Naive thymus-derived CD4-positive, alpha-beta T cell (primary cell): Measurements from ENCODE around the gene PLEKHH2. TPM values are rescaled to one million over a fixed set of nuclear protein-coding genes. Genes with fewer than 3 reads are reported as not detected.
"Not testable (repeated sequence)": the region's sequence is repeated elsewhere in the genome, so short reads cannot be mapped to it uniquely, and the experiment has no call there.

Experiments used
- ATAC-seq: fragments of 150-1000 bp; cut with Tn5 transposase; 2 replicates; pipeline ENCODE4 v1.10.0; 2021; ENCODE audit warnings: mild to moderate bottlenecking, moderate library complexity
- CTCF ChIA-PET: fragments of 350-600 bp; sonication (Branson Sonifier 250); formaldehyde crosslinking; loops from one replicate; lab custom pipeline; 2021; ENCODE audit warnings: antibody characterized with exemption; lab: Charles Lee
- POLR2A ChIA-PET: fragments of 350-600 bp; sonication (Branson Sonifier 250); formaldehyde crosslinking; loops from one replicate; lab custom pipeline; 2021; ENCODE audit warnings: antibody characterized with exemption, inconsistent platforms; lab: Charles Lee
- DNase-seq, 9 donors: peaks; one replicate each; pipeline versions ENCODE4 v3.0.0 to v3.0.0-alpha.2; 2020 to 2022; ENCODE audit warnings: mixed read lengths in 1 of 9
- H3K27ac ChIP-seq: one replicate; pipeline ENCODE4 v1.7.0; 2013; ENCODE audit warnings: mild to moderate bottlenecking, low read depth, low read length, moderate library complexity
- H3K27me3 ChIP-seq, 2 donors: one replicate each; pipeline ENCODE4 v1.7.0; 2013; ENCODE audit warnings: low read length in 2 of 2, mild to moderate bottlenecking in 2 of 2, moderate library complexity in 2 of 2; ENCODE audit not compliant: control insufficient read depth in 2 of 2, insufficient read depth in 2 of 2
- H3K36me3 ChIP-seq, 3 experiments: 1 replicate in 2 of 3; 2 replicates in 1 of 3; pipeline ENCODE4 v1.7.0; 2013; ENCODE audit warnings: low read length in 3 of 3, mild to moderate bottlenecking in 3 of 3, moderate library complexity in 1 of 3; ENCODE audit not compliant: insufficient read depth in 3 of 3, control insufficient read depth in 2 of 3
- H3K4me1 ChIP-seq, 2 donors: one replicate each; pipeline ENCODE4 v1.7.0; 2013; ENCODE audit warnings: low read length in 2 of 2, mild to moderate bottlenecking in 2 of 2, moderate library complexity in 1 of 2; ENCODE audit not compliant: control insufficient read depth in 2 of 2, insufficient read depth in 2 of 2
- H3K4me3 ChIP-seq: 2 replicates; pipeline ENCODE4 v1.7.0; 2013; ENCODE audit warnings: mild to moderate bottlenecking, low read length
- H3K9me3 ChIP-seq, 3 experiments: 1 replicate in 2 of 3; 2 replicates in 1 of 3; pipeline ENCODE4 v1.7.0; 2013; ENCODE audit warnings: low read length in 3 of 3; ENCODE audit not compliant: control insufficient read depth in 2 of 3
- H3K27ac Mint-ChIP-seq, 9 donors: one replicate each; pipeline ENCODE4 v1.8.0; 2020 to 2022; ENCODE audit warnings: mixed read lengths in 9 of 9, mild to moderate bottlenecking in 8 of 9, moderate library complexity in 5 of 9, inconsistent platforms in 2 of 9
- H3K27me3 Mint-ChIP-seq, 5 donors: one replicate each; pipeline ENCODE4 v1.8.0; 2021 to 2022; ENCODE audit warnings: mixed read lengths in 5 of 5, mild to moderate bottlenecking in 1 of 5
- H3K36me3 Mint-ChIP-seq, 5 donors: one replicate each; pipeline ENCODE4 v1.8.0; 2020 to 2022; ENCODE audit warnings: mixed read lengths in 5 of 5, mild to moderate bottlenecking in 3 of 5, inconsistent platforms in 1 of 5
- H3K4me1 Mint-ChIP-seq, 7 donors: one replicate each; pipeline ENCODE4 v1.8.0; 2020 to 2022; ENCODE audit warnings: mixed read lengths in 7 of 7, mild to moderate bottlenecking in 3 of 7, inconsistent platforms in 1 of 7
- H3K4me3 Mint-ChIP-seq, 10 donors: one replicate each; pipeline ENCODE4 v1.8.0; 2020 to 2022; ENCODE audit warnings: mild to moderate bottlenecking in 10 of 10, mixed read lengths in 10 of 10, moderate library complexity in 6 of 10, inconsistent platforms in 2 of 10
- H3K9me3 Mint-ChIP-seq, 11 donors: one replicate each; pipeline ENCODE4 v1.8.0; 2020 to 2022; ENCODE audit warnings: mixed read lengths in 11 of 11, mild to moderate bottlenecking in 4 of 11, inconsistent platforms in 1 of 11, moderate library complexity in 1 of 11
- intact Hi-C, 2 donors: fragments of 100-400 bp; cut with micrococcal nuclease; formaldehyde crosslinking; loops; one replicate each; pipeline ENCODE4 v1.15.1; 2023
- polyA plus RNA-seq, 2 donors: library from polyadenylated mRNA; unstranded; fragments of 300-500 nt; fragmentation: Illumina TruSeq; gene quantifications; one replicate each; pipeline ENCODE4 v1.2.3, GENCODE V29; 2021
- total RNA-seq, 6 experiments: library from RNA in 5 of 6; stranded (reverse) in 5 of 6; gene quantifications; 1 replicate in 5 of 6; 2 replicates in 1 of 6; pipeline ENCODE4 v1.2.3 and lab custom pipeline; 2021 to 2026

Gene PLEKHH2
- total and polyA plus RNA-seq, 7 experiments from 2014 or later, result 0.02 to 2.8 (median 1.9) TPM; not detected in 1

GRCh38 chr2:43600596-43600995 lies 36.5 kb upstream of the PLEKHH2 start:
- H3K4me3 Mint-ChIP-seq, POLR2A ChIA-PET, H3K27ac Mint-ChIP-seq: not testable (repeated sequence)

GRCh38 chr2:43604674-43605073 lies 32.4 kb upstream of the PLEKHH2 start:
- no peaks in the 10 kb centered on the region for H3K4me1 ChIP-seq
- no peak for DNase-seq
- Mint-ChIP-seq H3K9me3 (no peaks in the 10 kb centered on the region), H3K27ac (peak overlapping the region in 2 of 9 donors; percentile 11 to 92), H3K27me3 (no peaks in the 10 kb centered on the region), H3K4me1 (peaks cover 4 to 11% (median 6%) of the 10 kb centered on the region in 7 donors), H3K36me3 (no peaks in the 10 kb centered on the region), H3K4me3 (peak overlapping the region in 1 of 10 donors; percentile 34)
- H3K9me3 ChIP-seq, result no peaks in the 10 kb centered on the region
- no peak overlapping the region for H3K27ac ChIP-seq
- no peak overlapping the region for H3K4me3 ChIP-seq
- no peak for ATAC-seq
- H3K27me3 ChIP-seq, result no peaks in the 10 kb centered on the region
- intact Hi-C loops, result no loop called here
- ChIA-PET POLR2A (interaction anchor here (0.6 kb wide), 2 partner anchors 9 to 427 kb away, joined by 3 to 5 read pairs; partner anchors contain the start of gene THADA), CTCF (interaction anchor here (0.6 to 2.1 kb wide), 4 partner anchors 9 to 989 kb away, joined by 3 to 6 read pairs (median 4); partner anchors contain the start of gene THADA)
- no peaks in the 10 kb centered on the region for H3K36me3 ChIP-seq

More at GRCh38 chr2:43600596-43600995, 36.5 kb upstream of the PLEKHH2 start:
- ATAC-seq, CTCF ChIA-PET, H3K27me3 ChIP-seq, H3K4me3 ChIP-seq, H3K9me3 ChIP-seq, H3K9me3 Mint-ChIP-seq, H3K36me3 ChIP-seq, DNase-seq, H3K36me3 Mint-ChIP-seq, H3K27me3 Mint-ChIP-seq, H3K4me1 ChIP-seq, H3K27ac ChIP-seq, intact Hi-C loops: not testable (repeated sequence)
- peaks cover 6 to 30% (median 14%) of the 10 kb centered on the region in 7 donors for H3K4me1 Mint-ChIP-seq

GRCh38 chr2:43605079-43605655 lies 31.9 kb upstream of the PLEKHH2 start:
- POLR2A ChIA-PET, result interaction anchor here (0.6 to 0.8 kb wide), 4 partner anchors 9 to 428 kb away, joined by 3 to 4 read pairs (median 3); partner anchors contain the start of gene THADA
- Mint-ChIP-seq H3K27ac (peak overlapping the region in 2 of 9 donors; percentile 11 to 92), H3K9me3 (no peaks in the 10 kb centered on the region), H3K36me3 (no peaks in the 10 kb centered on the region), H3K4me3 (peak overlapping the region in 1 of 10 donors; percentile 34), H3K27me3 (no peaks in the 10 kb centered on the region), H3K4me1 (peaks cover 4 to 11% (median 6%) of the 10 kb centered on the region in 7 donors)
- Histone ChIP-seq H3K36me3 (no peaks in the 10 kb centered on the region), H3K4me1 (no peaks in the 10 kb centered on the region), H3K27ac (no peak overlapping the region), H3K4me3 (no peak overlapping the region), H3K9me3 (no peaks in the 10 kb centered on the region), H3K27me3 (no peaks in the 10 kb centered on the region)
- intact Hi-C loops, result no loop called here
- DNase-seq (peak in 6 of 9 donors; percentile 7 to 32 (median 13)), ATAC-seq (peak; percentile 75)
- CTCF ChIA-PET, result interaction anchor here (0.6 to 2.1 kb wide), 5 partner anchors 9 to 1133 kb away, joined by 3 to 5 read pairs (median 3); partner anchors contain the start of gene THADA

GRCh38 chr2:43605851-43606250 lies 31.2 kb upstream of the PLEKHH2 start:
- Mint-ChIP-seq H3K27me3 (no peaks in the 10 kb centered on the region), H3K9me3 (no peaks in the 10 kb centered on the region), H3K4me3 (no peak overlapping the region), H3K4me1 (peaks cover 3 to 11% (median 6%) of the 10 kb centered on the region in 7 donors), H3K27ac (no peak overlapping the region), H3K36me3 (no peaks in the 10 kb centered on the region)
- DNase-seq (no peak), ATAC-seq (no peak)
- Histone ChIP-seq H3K36me3 (no peaks in the 10 kb centered on the region), H3K27me3 (no peaks in the 10 kb centered on the region), H3K4me3 (no peak overlapping the region), H3K4me1 (no peaks in the 10 kb centered on the region), H3K9me3 (no peaks in the 10 kb centered on the region), H3K27ac (no peak overlapping the region)
- POLR2A ChIA-PET, result interaction anchor here (0.6 to 0.8 kb wide), 4 partner anchors 9 to 783 kb away, joined by 3 to 4 read pairs (median 3); partner anchors contain the start of gene THADA
- intact Hi-C loops, result no loop called here
- CTCF ChIA-PET, result interaction anchor here (1.3 to 2.1 kb wide), 2 partner anchors 10 to 777 kb away, joined by 4 to 5 read pairs; partner anchors contain the start of gene THADA

GRCh38 chr2:43609290-43609918 lies 27.7 kb upstream of the PLEKHH2 start:
- ChIA-PET POLR2A (interaction anchor here (0.7 to 0.8 kb wide), 2 partner anchors 10 to 12 kb away, joined by 3 read pairs; no protein-coding TSS in a partner anchor), CTCF (interaction anchor here (0.8 to 3.1 kb wide), 3 partner anchors 13 to 662 kb away, joined by 4 to 12 read pairs (median 5); partner anchors contain the start of gene THADA)
- H3K27me3 ChIP-seq, result no peaks in the 10 kb centered on the region
- H3K27me3 Mint-ChIP-seq, result peaks cover 0 to 3% (median 0%) of the 10 kb centered on the region in 5 donors
- H3K27ac ChIP-seq, result no peak overlapping the region
- H3K9me3 Mint-ChIP-seq, result peaks cover 0 to 1% (median 0%) of the 10 kb centered on the region in 11 donors
- no peaks in the 10 kb centered on the region for H3K9me3 ChIP-seq
- DNase-seq, result peak in 7 of 9 donors; percentile 25 to 43 (median 32)
- H3K36me3 Mint-ChIP-seq, result no peaks in the 10 kb centered on the region
- peak overlapping the region in 1 of 9 donors; percentile 10 for H3K27ac Mint-ChIP-seq
- no peaks in the 10 kb centered on the region for H3K36me3 ChIP-seq
- ATAC-seq, result peak; percentile 70
- peaks cover 3 to 17% (median 6%) of the 10 kb centered on the region in 7 donors for H3K4me1 Mint-ChIP-seq
- no peak overlapping the region for H3K4me3 Mint-ChIP-seq
- H3K4me1 ChIP-seq, result no peaks in the 10 kb centered on the region
- intact Hi-C loops, result loop anchor here (1.0 to 2.0 kb wide), 7 partner anchors 13 to 782 kb away; partner anchors contain the start of gene THADA (in 2 of the 2)
- no peak overlapping the region for H3K4me3 ChIP-seq

- DNase-seq (no peak), ATAC-seq (no peak)
- H3K4me3 Mint-ChIP-seq, result no peak overlapping the region
- H3K4me3 ChIP-seq, result no peak overlapping the region
- intact Hi-C loops, result loop anchor here in 1 of 2 donors (5.0 to 10.0 kb wide), 2 partner anchors 252 to 284 kb away; no protein-coding TSS in a partner anchor
- no peaks in the 10 kb centered on the region for H3K36me3 ChIP-seq
- ChIA-PET CTCF (interaction anchor here (1.6 to 3.1 kb wide), 2 partner anchors 14 to 663 kb away, joined by 5 to 12 read pairs; partner anchors contain the start of gene THADA), POLR2A (interaction anchor here (0.6 kb wide), 1 partner anchor 26 kb away, joined by 5 read pairs; no protein-coding TSS in a partner anchor)
- no peaks in the 10 kb centered on the region for H3K27me3 ChIP-seq
- no peak overlapping the region for H3K27ac Mint-ChIP-seq
- H3K27ac ChIP-seq, result no peak overlapping the region
- H3K4me1 Mint-ChIP-seq, result peaks cover 0 to 11% (median 0%) of the 10 kb centered on the region in 7 donors
- no peaks in the 10 kb centered on the region for H3K36me3 Mint-ChIP-seq
- H3K9me3 Mint-ChIP-seq, result peaks cover 0 to 1% (median 0%) of the 10 kb centered on the region in 11 donors
- H3K9me3 ChIP-seq, result no peaks in the 10 kb centered on the region
- H3K27me3 Mint-ChIP-seq, result peaks cover 0 to 4% (median 0%) of the 10 kb centered on the region in 5 donors
- no peaks in the 10 kb centered on the region for H3K4me1 ChIP-seq
Observed at GRCh38 chr2:43610361-43610760, 26.7 kb upstream of the PLEKHH2 start.
